A673 (cell line): Measurements from ENCODE around the gene PKN3. TPM values are rescaled to one million over a fixed set of nuclear protein-coding genes. Genes with fewer than 3 reads are reported as not detected.

Experiments
- BruUV-seq: library from RNA; stranded (reverse); fragments of 400-500 nt; replicated peaks from 2 replicates; lab custom pipeline; 2021; lab: Mats Ljungman, UMichigan
- CTCF ChIA-PET: fragments of 300-600 bp; sonication (Branson Sonifier 250); formaldehyde crosslinking; loops from one replicate; lab custom pipeline; 2022; ENCODE audit warnings: antibody characterized with exemption; lab: Charles Lee
- POLR2A ChIA-PET: fragments of 300-600 bp; sonication (Branson Sonifier 250); formaldehyde crosslinking; loops from one replicate; lab custom pipeline; 2022; ENCODE audit warnings: antibody characterized with exemption; ENCODE audit not compliant: low non-redundant PET; lab: Charles Lee
- DNase-seq: peaks from one replicate; pipeline ENCODE4 v3.0.0-alpha.2; 2015; ENCODE audit warnings: low spot score
- H3K27ac ChIP-seq: fragments of 200-600 bp; sonication (generic); 2 replicates; pipeline ENCODE4 v1.5.1; 2016; ENCODE audit warnings: mixed run types, low read depth, mild to moderate bottlenecking, mixed read lengths, antibody characterized with exemption, low read length; ENCODE audit not compliant: poor library complexity, severe bottlenecking
- H3K27me3 ChIP-seq: fragments of 200-600 bp; sonication (generic); replicated peaks from 2 replicates; pipeline ENCODE4 v1.6.1; 2017; ENCODE audit warnings: mixed run types, low read depth, mild to moderate bottlenecking, mixed read lengths, antibody characterized with exemption, low read length; ENCODE audit not compliant: insufficient read depth, poor library complexity
- H3K36me3 ChIP-seq: fragments of 200-600 bp; sonication (generic); 2 replicates; pipeline ENCODE4 v1.6.1; 2016; ENCODE audit warnings: mixed run types, mild to moderate bottlenecking, mixed read lengths, antibody characterized with exemption, low read length; ENCODE audit not compliant: insufficient read depth, poor library complexity, severe bottlenecking
- H3K4me1 ChIP-seq: fragments of 200-600 bp; sonication (generic); 2 replicates; pipeline ENCODE4 v1.6.1; 2017; ENCODE audit warnings: mixed run types, mild to moderate bottlenecking, mixed read lengths, antibody characterized with exemption, low read length; ENCODE audit not compliant: insufficient read depth, poor library complexity, severe bottlenecking
- H3K4me3 ChIP-seq: fragments of 200-600 bp; sonication (generic); 2 replicates; pipeline ENCODE4 v1.5.1; 2016; ENCODE audit warnings: low read depth, mixed run types, mild to moderate bottlenecking, mixed read lengths, low read length; ENCODE audit not compliant: poor library complexity, severe bottlenecking
- H3K9me3 ChIP-seq: fragments of 200-600 bp; sonication (generic); 2 replicates; pipeline ENCODE4 v1.6.1; 2016; ENCODE audit warnings: mixed run types, low read depth, mild to moderate bottlenecking, mixed read lengths, antibody characterized with exemption, low read length; ENCODE audit not compliant: poor library complexity, severe bottlenecking
- CTCF ChIP-seq: fragments of 300-800, 200-600 bp; sonication (generic); conservative IDR thresholded peaks from 2 replicates; pipeline ENCODE4 v1.5.1; 2017; ENCODE audit warnings: low read depth, mild to moderate bottlenecking, antibody characterized with exemption, low read length, moderate library complexity, mixed read lengths
- EZH2 ChIP-seq: fragments of 200-600 bp; sonication (generic); IDR thresholded peaks from 2 replicates; pipeline ENCODE4 v1.6.1; 2017; ENCODE audit warnings: borderline replicate concordance, low read depth, mild to moderate bottlenecking, mixed read lengths, antibody characterized with exemption, low read length; ENCODE audit not compliant: poor library complexity, severe bottlenecking
- intact Hi-C: fragments of 100-400 bp; cut with micrococcal nuclease; formaldehyde crosslinking; loops from one replicate; pipeline ENCODE4 v1.10.0; 2022; ENCODE audit not compliant: unreplicated experiment
- total RNA-seq: library from RNA; stranded (reverse); gene quantifications from 2 replicates; pipeline ENCODE4 v1.2.3, GENCODE V29; 2021

The PKN3 gene
- total RNA-seq, 1 experiment from 2014 or later, result 12.3 TPM

DNA sequence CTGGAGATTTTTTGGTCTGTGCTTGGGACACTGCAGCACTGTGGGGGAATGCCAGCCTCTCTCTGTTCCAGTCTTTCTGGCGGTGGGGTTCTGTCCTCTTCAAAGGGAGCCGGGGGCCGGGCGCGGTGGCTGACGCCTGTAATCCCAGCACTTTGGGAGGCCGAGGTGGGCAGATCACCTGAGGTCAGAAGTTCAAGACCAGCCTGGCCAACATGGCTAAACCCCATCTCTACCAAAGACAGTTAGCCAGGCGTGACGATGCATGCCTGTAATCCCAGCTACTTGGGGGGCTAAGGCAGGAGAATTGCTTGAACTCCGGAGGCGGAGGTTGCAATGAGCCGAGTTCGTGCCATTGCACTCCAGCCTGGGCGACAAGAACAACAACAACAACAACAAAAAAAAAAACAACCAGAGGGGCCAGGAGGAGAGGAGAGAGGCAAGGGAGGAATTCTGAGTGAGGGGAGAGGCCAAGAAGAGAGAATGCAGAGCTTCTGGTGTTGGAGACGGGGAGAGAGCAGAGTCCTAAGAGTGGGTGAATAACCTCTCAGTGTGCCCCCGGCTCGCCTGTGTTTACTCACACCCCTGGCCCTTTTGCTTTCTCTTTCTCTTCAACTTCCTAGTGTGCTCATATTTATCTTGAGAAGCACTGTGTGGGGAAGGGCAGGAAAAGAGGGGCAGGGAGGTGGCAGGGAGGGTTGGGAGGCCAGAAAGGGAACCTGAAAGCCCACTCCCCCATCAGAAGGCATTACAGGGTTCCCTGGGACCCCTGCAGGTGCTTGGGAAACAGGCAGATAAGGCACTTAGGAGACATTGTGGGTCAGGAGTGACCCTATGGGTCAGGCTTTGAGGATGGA, 16.4 kb upstream of the PKN3 start:
- Histone ChIP-seq H3K4me1 (peaks cover 22% of the 10 kb centered on the region), H3K36me3 (peaks cover under 1% of the 10 kb centered on the region), H3K9me3 (no peaks in the 10 kb centered on the region), H3K27me3 (no peaks in the 10 kb centered on the region), H3K4me3 (peak overlapping the region; percentile 55), H3K27ac (peak overlapping the region; percentile 71)
- no peak for DNase-seq
- TF ChIP-seq EZH2 (no peak), CTCF (no peak)
- POLR2A ChIA-PET, result no interaction called here
- BruUV-seq, result no TSS peak
- intact Hi-C loops, result loop anchor here (5.0 kb wide), 1 partner anchor 134 kb away; the partner anchor contains the start of gene SPTAN1
- CTCF ChIA-PET, result no interaction called here

- Histone ChIP-seq H3K4me3 (no peak overlapping the region), H3K36me3 (peaks cover 17% of the 10 kb centered on the region), H3K27me3 (no peaks in the 10 kb centered on the region), H3K9me3 (no peaks in the 10 kb centered on the region), H3K27ac (no peak overlapping the region), H3K4me1 (peaks cover 29% of the 10 kb centered on the region)
- BruUV-seq, result no TSS peak
- intact Hi-C loops, result loop anchor here (5.0 kb wide), 1 partner anchor 135 kb away; the partner anchor contains the start of gene SPTAN1
- DNase-seq, result no peak
- ChIA-PET POLR2A (no interaction called here), CTCF (no interaction called here)
- TF ChIP-seq CTCF (no peak), EZH2 (no peak)
Measured at GRCh38 chr9:128687453-128687852, 14.8 kb upstream of the PKN3 start.

DNA sequence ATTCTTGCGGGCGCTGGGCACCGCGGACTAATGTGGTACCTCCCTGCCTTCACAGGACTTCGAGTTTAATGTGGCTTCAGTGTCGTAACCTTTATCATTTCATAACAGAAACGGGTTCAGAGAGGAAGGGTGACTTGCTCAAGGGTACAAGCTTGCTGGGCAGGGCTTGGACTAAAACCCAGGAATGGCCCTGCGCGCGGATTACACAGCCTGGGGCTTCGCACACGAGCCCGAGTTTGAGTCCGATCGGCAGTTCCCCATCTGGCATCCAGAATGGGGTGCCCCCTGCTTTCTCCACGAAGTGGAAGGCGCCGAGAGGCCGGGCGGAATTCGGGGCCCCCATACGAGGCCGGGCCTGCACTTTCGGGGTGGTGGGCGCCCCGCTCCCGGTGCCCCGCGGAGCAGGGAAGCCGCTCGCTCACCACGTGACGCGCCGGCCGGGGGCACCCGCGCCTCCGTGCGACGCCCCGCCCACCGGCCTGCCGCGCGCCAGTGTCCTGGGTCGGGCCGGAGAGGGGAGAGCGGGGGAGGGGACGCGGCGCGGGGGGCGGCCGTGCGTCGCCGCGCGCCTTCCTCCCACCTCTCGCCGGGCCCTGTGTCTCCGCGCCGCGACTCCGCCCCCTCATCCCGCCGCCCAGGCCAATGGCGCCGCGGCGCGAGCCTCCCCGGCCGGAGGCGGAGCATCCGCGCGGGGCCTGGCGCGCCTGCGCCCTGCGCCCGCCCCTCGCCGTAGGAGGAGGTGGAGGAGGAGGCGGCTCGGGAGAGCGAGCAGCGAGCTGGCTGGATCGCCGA, 13.6 kb upstream of the PKN3 start, which contains the start of gene SET:
SET (plus strand) TSS at position 722 of the 792 bp plus-strand sequence. CDS start 361 bp downstream, outside the sequence.
- H3K4me3 ChIP-seq, result peak within 1 kb of the TSS; percentile 93
- ChIA-PET POLR2A (no interaction called here), CTCF (interaction anchor here (0.7 kb wide), 1 partner anchor 49 kb away, joined by 5 read pairs; no protein-coding TSS in a partner anchor)
- peaks cover 29% of the 10 kb centered on the region for H3K36me3 ChIP-seq
- no peak for TF ChIP-seq CTCF
- no peak for TF ChIP-seq EZH2
- DNase-seq, result peak; percentile 98
- peaks cover 29% of the 10 kb centered on the region for H3K4me1 ChIP-seq
- intact Hi-C loops, result loop anchor here (5.0 kb wide), 1 partner anchor 136 kb away; the partner anchor contains the start of gene SPTAN1
- no peaks in the 10 kb centered on the region for H3K27me3 ChIP-seq
- BruUV-seq, result TSS peak; percentile 50
- peak within 1 kb of the TSS; percentile 95 for H3K27ac ChIP-seq
- H3K9me3 ChIP-seq, result no peaks in the 10 kb centered on the region
